IMR-90 (cell line): Measurements from ENCODE around the gene SLC29A1. TPM values are rescaled to one million over a fixed set of nuclear protein-coding genes. Genes with fewer than 3 reads are reported as not detected.

ENCODE experiments used
- ATAC-seq: fragments of 200-7000 bp; cut with Tn5 transposase; 2 replicates; pipeline ENCODE4 v1.9.1; 2020; ENCODE audit warnings: low read depth, mild to moderate bottlenecking, moderate library complexity
- BruUV-seq: library from RNA; stranded (reverse); fragments of 400-500 nt; replicated peaks from 2 replicates; lab custom pipeline; 2021; lab: Mats Ljungman, UMichigan
- CTCF ChIA-PET: fragments of 300-600 bp; formaldehyde crosslinking; extraction: SDS; loops from one replicate; lab custom pipeline; 2021; ENCODE audit warnings: antibody characterized with exemption; lab: Yijun Ruan, JAX
- POLR2A ChIA-PET: fragments of 300-600 bp; sonication (Branson Sonifier 250); formaldehyde crosslinking; loops from one replicate; lab custom pipeline; 2022; ENCODE audit warnings: antibody characterized with exemption; ENCODE audit not compliant: unreplicated experiment; lab: Charles Lee
- DNase-seq: peaks from one replicate; pipeline ENCODE4 v3.0.0; 2013
- H2AFZ ChIP-seq: replicated peaks from 2 replicates; pipeline ENCODE3; 2013; ENCODE audit warnings: low read length, mild to moderate bottlenecking; ENCODE audit not compliant: poor library complexity
- H2AK5ac ChIP-seq: 2 replicates; pipeline ENCODE4 v1.6.1; 2013; ENCODE audit warnings: low read depth, low read length, inconsistent platforms
- H2AK9ac ChIP-seq: replicated peaks from 2 replicates; pipeline ENCODE3; 2013; ENCODE audit warnings: mild to moderate bottlenecking, low read depth, low read length, moderate library complexity; ENCODE audit not compliant: poor library complexity
- H2BK120ac ChIP-seq: 2 replicates; pipeline ENCODE4 v1.6.1; 2013; ENCODE audit warnings: low read depth, low read length, inconsistent platforms
- H2BK15ac ChIP-seq: 3 replicates; pipeline ENCODE4 v1.6.1; 2013; ENCODE audit warnings: low read depth, low read length, inconsistent platforms
- H2BK20ac ChIP-seq: 2 replicates; pipeline ENCODE4 v1.6.1; 2013; ENCODE audit warnings: low read depth, mild to moderate bottlenecking, inconsistent platforms, low read length, moderate library complexity
- H2BK5ac ChIP-seq: 2 replicates; pipeline ENCODE4 v1.6.1; 2013; ENCODE audit warnings: mild to moderate bottlenecking, low read depth, low read length, inconsistent platforms; ENCODE audit not compliant: poor library complexity, severe bottlenecking
- H3K14ac ChIP-seq: replicated peaks from 2 replicates; pipeline ENCODE4 v1.6.1; 2013; ENCODE audit warnings: low read depth, low read length, inconsistent platforms
- H3K18ac ChIP-seq: 2 replicates; pipeline ENCODE4 v1.6.1; 2013; ENCODE audit warnings: low read depth, low read length, control low read depth
- H3K23ac ChIP-seq: 2 replicates; pipeline ENCODE4 v1.6.1; 2013; ENCODE audit warnings: low read depth, low read length, inconsistent platforms
- H3K27ac ChIP-seq: 2 replicates; pipeline ENCODE4 v1.5.1; 2013; ENCODE audit warnings: mild to moderate bottlenecking, control low read depth, low read length; ENCODE audit not compliant: insufficient read depth
- H3K27me3 ChIP-seq: 2 replicates; pipeline ENCODE4 v1.6.1; 2013; ENCODE audit warnings: low read length; ENCODE audit not compliant: control insufficient read depth, insufficient read depth
- H3K36me3 ChIP-seq: 2 replicates; pipeline ENCODE4 v1.6.1; 2013; ENCODE audit warnings: low read length, mixed read lengths; ENCODE audit not compliant: control insufficient read depth, insufficient read depth
- H3K4ac ChIP-seq: 2 replicates; pipeline ENCODE4 v1.6.1; 2013; ENCODE audit warnings: low read depth, low read length, inconsistent platforms
- H3K4me1 ChIP-seq: 2 replicates; pipeline ENCODE4 v1.6.1; 2013; ENCODE audit warnings: low read length, mixed read lengths; ENCODE audit not compliant: control insufficient read depth, insufficient read depth
- H3K4me2 ChIP-seq: 2 replicates; pipeline ENCODE4 v1.6.1; 2013; ENCODE audit warnings: low read depth, mild to moderate bottlenecking, control low read depth, low read length, moderate library complexity
- H3K4me3 ChIP-seq: 2 replicates; pipeline ENCODE4 v1.5.1; 2013; ENCODE audit warnings: low read depth, mild to moderate bottlenecking, control low read depth, low read length, moderate library complexity; ENCODE audit not compliant: insufficient read depth
- H3K56ac ChIP-seq: 2 replicates; pipeline ENCODE4 v1.6.1; 2013; ENCODE audit warnings: low read length, inconsistent platforms; ENCODE audit not compliant: insufficient read depth; ENCODE audit errors: extremely low read depth
- H3K79me1 ChIP-seq, 2 experiments: 2 replicates each; pipeline ENCODE4 v1.6.1; 2013; ENCODE audit warnings: low read length in 2 of 2, inconsistent platforms in 1 of 2, low read depth in 1 of 2
- H3K9ac ChIP-seq: 2 replicates; pipeline ENCODE4 v1.6.1; 2013; ENCODE audit warnings: low read depth, low read length, control low read depth
- H3K9me1 ChIP-seq: 2 replicates; pipeline ENCODE4 v1.6.1; 2013; ENCODE audit warnings: low read length, inconsistent platforms; ENCODE audit not compliant: insufficient read depth
- H3K9me3 ChIP-seq: 2 replicates; pipeline ENCODE4 v1.6.1; 2013; ENCODE audit warnings: low read length; ENCODE audit not compliant: control insufficient read depth, insufficient read depth
- H4K20me1 ChIP-seq: 2 replicates; pipeline ENCODE4 v1.6.1; 2013; ENCODE audit warnings: low read length, inconsistent platforms; ENCODE audit not compliant: insufficient read depth
- H4K5ac ChIP-seq: 2 replicates; pipeline ENCODE4 v1.6.1; 2013; ENCODE audit warnings: mild to moderate bottlenecking, low read depth, low read length, control low read depth
- H4K8ac ChIP-seq, 2 experiments: 2 replicates each; pipeline ENCODE4 v1.6.1; 2013; ENCODE audit warnings: low read depth in 2 of 2, low read length in 2 of 2, control low read depth in 1 of 2, inconsistent platforms in 1 of 2
- H4K91ac ChIP-seq: 2 replicates; pipeline ENCODE4 v1.6.1; 2013; ENCODE audit warnings: low read depth, low read length, inconsistent platforms; ENCODE audit not compliant: insufficient read depth
- MXI1 ChIP-seq: IDR thresholded peaks from 2 replicates; pipeline ENCODE4 v1.6.1; 2012; ENCODE audit warnings: low read depth, mild to moderate bottlenecking, low read length, moderate library complexity, borderline replicate concordance
- RAD21 ChIP-seq: IDR thresholded peaks from 2 replicates; pipeline ENCODE4 v1.6.1; 2012; ENCODE audit warnings: low read length, improper control_type of control experiment
- RCOR1 ChIP-seq: IDR thresholded peaks from 2 replicates; pipeline ENCODE4 v1.6.1; 2012; ENCODE audit warnings: mild to moderate bottlenecking, low read length, improper control_type of control experiment; ENCODE audit not compliant: insufficient replicate concordance
- WGBS, 2 experiments: methylation state at CpG; one replicate each; pipeline versions ENCODE4 v1.1.5 to v1.1.7; 2013; ENCODE audit warnings: missing lambda C conversion rate in 2 of 2; ENCODE audit not compliant: insufficient read length in 1 of 2; ENCODE audit errors: extremely low coverage in 2 of 2; 5-methylcytosine and 5-hydroxymethylcytosine counted together
- dilution Hi-C: fragments of 300-500 bp; cut with HindIII; formaldehyde crosslinking; loops from one replicate; pipeline ENCODE4 v1.14.3; 2018; ENCODE audit warnings: low sequenced_read_pairs; ENCODE audit not compliant: unreplicated experiment
- in situ Hi-C: fragments of 300-500 bp; cut with MboI; formaldehyde crosslinking; loops from 3 replicates; pipeline ENCODE4 v1.14.3; 2019; ENCODE audit warnings: low sequenced_read_pairs, inconsistent platforms, mixed read lengths
- intact Hi-C: fragments of 100-400 bp; cut with micrococcal nuclease; formaldehyde crosslinking; loops from 2 replicates; pipeline ENCODE4 v1.10.0; 2022
- polyA plus RNA-seq, 3 experiments: library from polyadenylated mRNA; depleted of rRNA; stranded (reverse); fragments of >200 nt; gene quantifications; 2 replicates each; pipeline ENCODE4 v1.2.3, GENCODE V29; 2012; ENCODE audit warnings: low replicate concordance in 1 of 3
- total RNA-seq: library from RNA; depleted of rRNA; stranded (reverse); fragments of >200 nt; gene quantifications from 2 replicates; pipeline ENCODE4 v1.2.3, GENCODE V29; 2012

SLC29A1 gene
- total and polyA plus RNA-seq, 2 of the 4 experiments (the other 2 are of a cell fraction) = 4.1 to 22.1 TPM

- no peak overlapping the region for H3K14ac ChIP-seq
- H2BK5ac ChIP-seq = no peak overlapping the region
- H2BK120ac ChIP-seq = no peak overlapping the region
- no peak for DNase-seq
- no peak overlapping the region for H3K4me2 ChIP-seq
- no peaks in the 10 kb centered on the region for H3K4me1 ChIP-seq
- no peak overlapping the region for H2AFZ ChIP-seq
- no peaks in the 10 kb centered on the region for H3K9me1 ChIP-seq
- no peak overlapping the region for H3K4me3 ChIP-seq
- POLR2A ChIA-PET = interaction anchor here (0.6 kb wide), 1 partner anchor 89 kb away, joined by 3 read pairs; no protein-coding TSS in a partner anchor
- no peak for ATAC-seq
- H3K36me3 ChIP-seq = no peaks in the 10 kb centered on the region
- H2BK20ac ChIP-seq = no peak overlapping the region
- no peak overlapping the region for H3K9ac ChIP-seq
- CTCF ChIA-PET = no interaction called here
- H2AK5ac ChIP-seq = no peak overlapping the region
- H3K27me3 ChIP-seq = peaks cover 17% of the 10 kb centered on the region
- no peak overlapping the region for H3K18ac ChIP-seq
- H2BK15ac ChIP-seq = no peak overlapping the region
- no TSS peak for BruUV-seq
- H2AK9ac ChIP-seq = no peak overlapping the region
- intact Hi-C loops = no loop called here
- in situ Hi-C loops = no loop called here
- H3K56ac ChIP-seq = no peak overlapping the region
- no peak overlapping the region for H4K91ac ChIP-seq
- H3K23ac ChIP-seq = no peak overlapping the region
- dilution Hi-C loops = no loop called here
- no CpG with 5 or more reads among the region's 4 CpGs for WGBS, 2 experiments
- no peaks in the 10 kb centered on the region for H3K9me3 ChIP-seq
- no peak overlapping the region for H4K5ac ChIP-seq
- no peaks in the 10 kb centered on the region for H3K79me1 ChIP-seq
- H4K8ac ChIP-seq = no peak overlapping the region
- TF ChIP-seq RCOR1 (no peak), RAD21 (no peak), MXI1 (no peak)
- H4K20me1 ChIP-seq = no peaks in the 10 kb centered on the region
- no peak overlapping the region for H3K4ac ChIP-seq
- H3K27ac ChIP-seq = no peak overlapping the region
These were observed 23.5 kb upstream of the SLC29A1 start for GRCh38 chr6:44199883-44200282.
